H4 (cell line): ENCODE measurements around the gene PIN1. TPM values are rescaled to one million over a fixed set of nuclear protein-coding genes. Genes with fewer than 3 reads are reported as not detected.
"Not testable (repeated sequence)": the region's sequence is repeated elsewhere in the genome, so short reads cannot be mapped to it uniquely, and the experiment has no call there.

Experiments
- DNase-seq: peaks from one replicate; pipeline ENCODE4 v3.0.0-alpha.2; 2015; ENCODE audit warnings: low spot score
- total RNA-seq: library from RNA; depleted of rRNA; stranded (reverse); fragments of >200 nt; shearing (Covaris generic); gene quantifications from 2 replicates; pipeline ENCODE4 v1.2.3, GENCODE V29; 2014; rRNA removed

The PIN1 gene
- 73.2 and 94.3 TPM in 2 replicates for total RNA-seq

DNA sequence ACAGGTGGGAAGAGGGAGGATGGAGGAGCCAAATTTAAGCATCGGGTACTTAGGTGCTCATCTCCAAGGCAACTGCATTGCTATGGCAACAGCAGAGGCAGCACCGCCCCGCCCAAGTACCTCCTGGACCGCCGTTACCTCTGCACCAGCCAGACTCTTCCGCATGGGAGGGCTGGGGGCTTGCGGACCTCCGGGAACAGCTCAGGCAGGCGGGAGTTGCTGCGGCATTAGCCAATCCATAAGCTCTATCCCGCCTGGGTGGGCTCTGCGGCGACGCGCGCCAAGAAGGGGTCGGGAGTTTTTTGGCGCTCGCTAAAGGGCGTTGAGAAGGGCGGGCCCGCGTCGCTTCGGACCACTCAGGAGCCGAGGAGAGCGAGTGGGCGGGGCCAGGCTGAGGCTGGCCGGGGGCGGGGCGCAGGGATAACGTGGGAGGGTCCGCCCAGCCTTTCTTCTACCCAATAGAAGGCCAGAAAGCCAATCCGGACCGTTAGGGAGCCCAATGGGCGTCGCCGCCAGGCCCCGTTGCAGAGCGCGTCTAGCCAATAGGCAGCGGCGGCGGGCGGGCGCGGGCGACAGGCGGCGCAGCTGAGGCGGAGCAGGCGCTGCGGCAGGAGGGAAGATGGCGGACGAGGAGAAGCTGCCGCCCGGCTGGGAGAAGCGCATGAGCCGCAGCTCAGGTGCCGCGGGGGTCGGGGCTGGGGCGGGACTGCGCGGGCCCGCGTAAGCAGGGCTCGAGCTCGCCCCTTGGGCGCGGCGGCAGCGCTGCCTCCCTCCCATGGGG is at the start of gene PIN1:
Gene PIN1, plus strand, starts transcription at position 593 of the 781 bp plus-strand sequence. Its CDS starts 27 bp downstream, at position 620.
- DNase-seq = peak; percentile 96

DNA sequence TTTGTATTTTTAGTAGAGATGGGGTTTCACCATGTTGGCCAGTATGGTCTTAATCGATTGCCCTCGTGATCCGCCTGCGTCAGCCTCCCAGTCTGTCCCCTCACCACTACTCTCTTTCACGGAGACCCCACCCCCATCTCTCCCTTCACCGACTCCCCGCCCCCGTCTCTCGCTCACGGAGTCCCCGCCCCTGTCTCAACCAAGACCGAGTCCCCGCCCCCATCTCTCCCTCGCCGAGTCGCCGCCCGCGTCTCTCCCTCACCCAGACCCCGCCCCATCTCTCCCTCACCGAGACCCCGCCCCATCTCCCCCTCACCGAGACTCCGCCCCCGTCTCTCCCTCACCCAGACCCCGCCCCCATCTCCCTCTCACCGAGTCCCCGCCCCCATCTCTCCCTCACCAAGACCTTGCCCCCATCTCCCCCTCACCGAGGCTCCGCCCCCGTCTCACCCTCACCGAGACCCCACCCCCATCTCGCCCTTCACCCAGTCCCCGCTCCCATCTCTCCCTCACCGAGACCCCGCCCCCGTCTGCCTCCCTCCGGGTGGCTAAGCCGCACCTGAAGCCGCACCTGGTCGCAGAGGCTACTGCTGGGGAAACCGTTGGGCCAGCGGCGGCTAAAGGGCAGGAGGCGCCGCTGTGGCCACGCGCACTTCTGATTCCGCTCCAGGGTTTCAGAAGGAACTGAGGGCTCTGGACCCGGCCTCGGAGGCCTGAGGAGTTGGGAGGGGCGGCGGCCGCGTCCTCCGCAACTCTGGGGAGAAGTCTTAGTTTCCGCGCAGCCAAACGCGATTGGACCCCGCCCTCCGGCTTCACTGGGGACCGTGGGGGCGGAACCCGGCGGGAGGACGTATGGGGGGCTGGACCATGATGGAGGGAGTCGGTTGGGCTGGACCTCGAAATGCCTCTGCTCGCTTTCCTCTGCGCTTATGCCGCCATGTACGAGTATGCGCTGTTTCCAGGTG is 49.5 kb upstream of the PIN1 start:
- DNase-seq = peak; percentile 53

DNA sequence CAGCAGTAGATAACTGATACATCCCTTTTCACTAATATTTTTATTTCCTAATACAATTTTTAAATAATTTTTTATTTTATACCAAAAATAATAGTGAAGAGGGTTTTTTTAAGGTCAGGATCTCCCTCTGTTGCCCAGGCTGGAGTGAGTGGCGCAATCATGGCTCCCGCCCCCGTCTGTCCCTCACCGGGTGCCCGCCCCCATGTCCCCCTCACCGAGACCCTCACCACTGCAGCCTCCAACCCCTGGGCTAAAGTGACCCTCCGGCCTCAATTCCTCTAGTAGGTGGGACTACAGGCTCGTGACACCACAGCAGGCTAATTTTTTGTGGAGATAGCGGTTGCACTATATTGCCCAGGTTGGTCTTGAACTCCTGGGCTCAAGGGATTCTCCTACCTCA is 48.8 kb upstream of the PIN1 start:
- no peak for DNase-seq

DNA sequence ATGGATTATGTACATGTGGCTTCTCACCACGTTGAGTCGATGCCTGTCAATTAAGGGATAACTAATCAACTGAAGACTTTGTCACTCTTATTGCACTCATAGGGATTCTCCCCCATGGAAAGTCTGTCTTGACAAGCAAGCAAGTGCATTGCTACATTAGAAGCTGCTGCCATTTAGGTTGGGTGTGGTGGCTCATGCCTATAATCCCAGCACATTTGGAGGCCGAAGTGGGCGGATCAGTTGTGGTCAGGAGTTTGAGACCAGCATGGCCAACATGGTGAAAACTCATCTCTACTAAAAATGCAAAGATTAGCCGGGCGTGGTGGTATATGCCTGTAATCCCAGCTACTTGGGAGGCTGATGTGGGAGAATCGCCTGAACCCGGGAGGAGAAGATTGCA is 48.3 kb upstream of the PIN1 start:
- DNase-seq = no peak

DNA sequence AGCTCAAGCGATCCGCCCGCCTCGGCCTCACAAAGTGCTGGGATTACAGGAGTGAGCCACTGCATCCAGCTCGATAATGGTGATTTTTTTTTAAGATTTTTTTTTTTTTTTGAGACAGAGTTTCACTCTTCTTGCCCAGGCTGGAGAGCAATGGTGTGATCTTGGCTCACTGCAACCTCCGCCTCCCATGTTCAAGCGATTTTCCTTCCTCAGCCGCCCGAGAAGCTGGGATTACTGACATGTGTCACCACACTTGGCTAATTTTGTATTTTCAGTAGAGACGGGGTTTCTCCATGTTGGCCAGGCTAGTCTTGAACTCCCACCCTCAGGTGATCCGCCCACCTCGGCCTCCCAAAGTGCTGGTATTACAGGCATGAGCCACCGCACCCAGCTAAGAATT is 46.5 kb upstream of the PIN1 start:
- DNase-seq = not testable (repeated sequence)

DNA sequence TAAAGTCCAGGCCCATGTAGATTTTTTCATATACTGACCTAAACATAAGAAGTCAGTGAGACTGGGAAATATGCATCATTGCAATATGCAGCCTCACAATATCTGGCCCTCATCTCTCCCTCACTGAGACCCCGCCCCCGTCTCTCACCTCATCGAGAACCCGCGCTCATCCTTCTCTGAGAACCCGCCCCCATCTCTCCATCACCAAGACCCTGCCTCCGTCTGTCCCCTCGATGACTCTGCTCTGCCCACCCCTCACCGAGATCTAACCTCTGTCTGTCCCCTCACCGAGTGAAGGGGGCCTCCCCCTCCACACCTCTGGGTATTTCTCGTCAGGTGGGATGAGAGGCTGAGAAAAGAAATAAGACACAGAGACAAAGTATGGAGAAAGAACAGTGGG is 46.1 kb upstream of the PIN1 start:
- no peak for DNase-seq

DNA sequence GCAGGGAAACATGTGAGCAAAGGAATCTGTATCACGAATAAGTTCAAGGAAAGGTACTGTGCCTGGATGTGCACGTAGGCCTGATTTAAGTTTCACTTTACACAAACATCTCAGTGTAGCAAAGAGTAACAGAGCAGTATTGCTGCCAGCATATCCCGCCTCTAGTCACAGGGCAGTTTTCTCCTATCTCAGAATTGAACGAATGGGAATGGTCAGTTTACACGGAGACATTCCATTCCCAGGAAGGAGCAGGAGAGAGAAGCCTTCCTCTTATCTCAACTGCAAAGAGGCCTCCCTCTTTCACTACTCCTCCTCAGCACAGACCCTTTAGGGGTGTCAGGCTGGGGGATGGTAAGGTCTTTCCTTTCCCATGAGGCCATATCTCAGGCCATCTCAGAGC is 45.5 kb upstream of the PIN1 start:
- DNase-seq = not testable (repeated sequence)

DNA sequence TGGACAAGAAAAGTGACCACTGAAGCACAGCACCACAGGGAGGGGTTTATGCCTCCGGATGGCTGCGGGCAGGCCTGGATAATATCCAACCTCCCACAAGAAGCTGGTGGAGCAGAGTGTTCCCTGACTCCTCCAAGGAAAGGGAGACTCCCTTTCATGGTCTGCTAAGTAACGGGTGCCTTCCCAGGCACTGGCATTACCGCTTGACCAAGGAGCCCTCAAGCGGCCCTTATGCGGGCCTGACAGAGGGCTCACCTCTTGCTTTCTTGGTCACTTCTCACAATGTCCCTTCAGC is 44.1 kb upstream of the PIN1 start:
- DNase-seq = not testable (repeated sequence)

DNA sequence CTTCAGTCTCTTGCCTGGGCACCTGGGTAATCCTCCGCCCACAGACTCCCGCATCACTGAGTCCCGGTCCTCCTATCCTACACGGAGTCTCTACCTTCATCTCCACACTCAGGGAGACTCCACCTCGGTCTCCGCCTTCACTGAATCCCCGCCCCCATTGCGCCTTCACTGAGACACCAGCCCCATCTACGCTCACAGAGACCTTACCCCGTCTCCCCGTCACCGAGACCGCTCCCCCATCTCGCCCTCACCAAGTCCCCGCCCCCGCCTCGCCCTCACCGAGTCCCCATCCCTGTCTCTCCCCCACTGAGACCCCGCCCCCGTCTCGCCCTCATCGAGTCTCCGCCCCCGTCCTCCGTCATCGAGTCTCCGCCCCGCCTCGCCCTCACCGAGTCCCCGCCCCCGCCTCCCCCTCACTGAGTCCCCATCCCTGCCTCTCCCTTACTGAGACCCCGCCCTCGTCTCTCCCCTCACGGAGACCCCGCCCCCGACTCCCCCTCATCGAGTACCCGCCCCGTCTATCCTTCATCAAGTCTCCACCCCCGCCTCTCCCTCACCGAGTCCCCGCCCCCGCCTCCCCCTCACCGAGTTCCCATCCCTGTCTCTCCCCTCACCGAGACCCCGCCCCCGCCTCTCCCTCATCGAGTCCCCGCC is 43.4 kb upstream of the PIN1 start:
- DNase-seq = peak; percentile 79

DNA sequence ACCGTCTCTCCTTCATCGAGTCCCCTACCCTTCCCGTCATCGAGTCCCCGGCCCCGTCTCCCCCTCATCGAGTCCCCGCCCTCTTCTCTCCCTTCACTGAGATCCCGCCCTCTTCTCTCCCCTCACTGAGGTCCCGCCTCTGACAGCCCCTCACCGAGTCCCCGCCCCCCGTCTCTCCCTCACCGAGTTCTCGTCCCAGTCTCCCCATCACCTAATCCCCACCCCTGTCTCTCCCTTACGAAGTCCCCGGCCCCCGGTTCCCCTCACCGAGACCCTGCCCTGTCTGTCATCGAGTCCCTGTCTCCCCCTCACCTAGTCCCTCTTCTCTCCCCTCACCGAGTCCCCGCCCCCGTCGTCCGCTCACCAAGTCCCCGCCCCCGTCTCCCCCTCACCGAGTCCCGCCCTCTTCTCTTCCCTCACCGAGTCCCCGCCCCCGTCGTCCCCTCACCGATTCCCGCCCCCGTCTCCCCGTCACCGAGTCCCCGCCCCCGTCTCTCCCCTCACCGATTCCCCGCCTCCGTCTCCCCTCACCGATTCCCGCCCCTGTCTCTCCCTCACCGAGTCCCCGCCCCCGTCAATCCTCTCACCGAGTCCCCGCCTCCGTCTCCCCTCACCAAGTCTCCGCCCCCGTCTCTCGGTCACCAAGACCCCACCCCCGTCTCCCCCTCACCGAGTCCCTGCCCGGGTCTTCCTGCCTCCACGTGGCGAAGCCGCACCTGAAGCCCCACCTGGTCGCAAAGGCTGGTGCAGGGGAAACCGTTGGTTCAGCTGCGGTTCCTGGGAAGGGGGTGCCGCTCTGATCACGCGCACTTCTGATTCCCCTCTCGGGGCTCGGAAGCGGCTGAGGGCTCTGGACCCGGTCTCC is 42.7 kb upstream of the PIN1 start:
- DNase-seq = peak; percentile 65

DNA sequence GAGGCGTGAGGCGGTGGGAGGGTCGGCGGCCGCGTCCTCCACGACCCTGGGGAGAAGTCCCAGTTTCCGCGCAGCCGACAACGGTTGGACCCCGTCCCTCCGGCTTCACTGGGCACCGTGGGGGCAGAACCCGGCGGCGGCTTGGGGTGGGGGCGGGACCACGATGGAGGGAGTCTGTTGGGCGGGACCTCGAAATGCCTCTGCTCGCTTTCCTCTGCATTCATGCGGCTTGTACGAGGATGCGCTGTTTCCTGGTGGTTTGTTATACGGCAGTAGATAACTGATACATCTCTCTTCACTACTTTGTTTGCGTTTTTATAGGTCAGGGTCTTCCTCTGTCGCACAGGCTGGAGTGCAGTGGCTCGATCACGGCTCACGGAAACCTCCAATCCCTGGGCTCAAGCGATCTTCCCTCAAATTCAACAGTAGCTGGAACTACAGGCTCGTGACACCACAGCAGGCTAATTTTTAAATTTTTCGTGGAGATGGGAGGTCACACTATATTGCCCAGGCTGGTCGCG is 42.0 kb upstream of the PIN1 start:
- no peak for DNase-seq

DNA sequence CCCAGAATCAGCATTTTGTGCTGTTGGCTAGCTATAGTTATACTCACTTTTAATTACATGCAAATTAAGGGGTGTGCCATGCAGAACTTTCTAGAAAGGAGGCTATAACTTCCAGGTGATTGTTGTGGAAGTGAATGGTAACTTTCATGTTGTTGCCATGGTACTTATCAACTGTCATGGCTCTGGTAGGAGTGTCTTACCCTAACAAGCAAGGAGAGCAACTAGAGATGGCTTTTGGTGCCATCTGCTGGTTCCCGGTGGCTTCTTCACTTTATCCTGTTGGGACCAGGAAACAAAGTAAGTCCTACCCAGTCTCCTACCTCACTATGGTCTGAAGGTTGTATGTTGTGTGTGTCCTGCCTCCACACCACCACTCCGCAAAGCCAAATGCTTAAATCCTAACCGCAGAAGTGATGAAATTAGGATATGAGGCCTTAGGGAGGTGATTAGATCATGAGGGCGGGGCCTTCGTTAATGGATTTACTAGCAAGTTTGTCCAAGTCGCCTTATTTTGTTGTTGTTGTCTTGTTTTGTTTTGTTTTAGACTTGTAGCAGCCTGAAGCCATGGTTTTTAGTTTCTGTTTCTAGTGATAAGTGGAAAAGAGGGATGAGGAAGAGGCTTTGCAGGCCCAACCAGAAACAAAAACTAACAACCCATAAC is 38.9 kb upstream of the PIN1 start:
- peak; percentile 85 for DNase-seq

DNA sequence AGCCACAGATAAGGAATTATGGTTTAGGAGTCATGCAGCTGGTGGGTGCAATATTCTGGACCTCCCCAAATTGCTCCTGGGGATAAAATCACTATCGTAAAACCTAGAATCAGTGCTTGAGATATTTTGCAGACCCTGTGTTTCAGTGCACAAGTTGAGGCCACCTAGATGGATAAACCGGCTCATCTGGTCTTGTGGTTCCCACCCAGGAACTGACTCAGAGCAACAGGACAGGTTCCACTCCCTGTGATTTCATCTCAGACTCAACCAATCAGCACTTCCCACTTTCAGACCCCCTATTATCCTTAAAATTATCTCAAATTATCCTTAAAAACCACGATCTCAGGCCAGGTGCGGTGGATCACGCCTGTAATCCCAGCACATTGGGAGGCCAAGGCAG is 37.2 kb upstream of the PIN1 start:
- no peak for DNase-seq

DNA sequence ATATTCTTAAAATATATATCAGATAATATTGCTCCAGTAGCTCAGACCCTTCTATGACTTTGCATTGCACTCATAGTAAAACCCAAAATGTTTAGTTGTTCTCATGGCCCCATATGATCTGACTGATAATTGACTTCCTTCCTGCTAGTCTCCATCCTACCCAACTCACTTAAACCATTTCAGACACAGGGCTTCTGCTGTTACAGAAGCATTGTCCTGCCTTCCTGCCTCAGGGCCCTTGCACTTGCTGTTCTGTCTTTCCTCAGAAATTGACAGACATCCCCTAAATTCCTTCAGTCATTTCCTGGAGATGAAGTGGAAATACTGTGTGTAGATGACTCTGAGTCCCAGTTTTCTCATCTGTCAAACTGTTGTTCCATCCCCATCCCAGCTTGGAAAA is 36.0 kb upstream of the PIN1 start:
- no peak for DNase-seq

DNA sequence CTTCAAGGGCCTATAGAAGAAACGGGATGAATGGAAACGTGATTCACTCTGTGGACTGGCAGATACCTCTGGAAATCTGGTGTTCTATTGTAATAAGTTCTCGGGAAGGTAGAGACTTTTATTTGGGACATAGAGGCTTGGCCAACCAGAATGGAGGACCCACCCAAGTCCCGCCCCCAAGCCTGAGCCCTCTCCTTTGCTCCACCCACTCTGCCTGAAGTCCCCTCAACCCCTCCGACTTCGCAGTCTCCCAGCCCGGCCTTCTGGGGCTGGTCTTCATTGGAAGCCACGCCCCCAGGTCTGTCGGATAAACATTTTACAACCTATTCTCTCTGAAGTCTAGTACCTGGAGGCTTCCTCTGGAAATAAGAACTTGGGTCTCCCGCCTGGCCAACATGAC is 33.1 kb upstream of the PIN1 start:
- DNase-seq = no peak

DNA sequence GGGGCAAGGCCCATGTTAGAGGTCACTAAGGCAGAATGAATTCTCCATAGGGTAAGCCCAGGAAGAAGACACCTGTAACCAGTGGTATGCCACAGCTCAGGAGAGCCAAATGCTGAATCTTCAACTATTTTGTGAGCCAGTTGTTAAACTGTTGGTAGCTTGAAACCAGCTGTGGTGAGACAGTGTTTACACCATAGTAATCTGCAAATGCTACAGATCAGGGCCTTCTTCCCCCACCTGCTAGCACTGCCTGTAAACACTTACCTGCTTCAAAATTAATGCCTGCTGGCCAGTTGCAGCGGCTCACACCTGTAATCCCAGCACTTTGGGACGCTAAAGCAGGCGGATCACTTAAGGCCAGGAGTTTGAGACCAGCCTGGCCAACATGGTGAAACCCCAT is 28.3 kb upstream of the PIN1 start:
- no peak for DNase-seq

DNA sequence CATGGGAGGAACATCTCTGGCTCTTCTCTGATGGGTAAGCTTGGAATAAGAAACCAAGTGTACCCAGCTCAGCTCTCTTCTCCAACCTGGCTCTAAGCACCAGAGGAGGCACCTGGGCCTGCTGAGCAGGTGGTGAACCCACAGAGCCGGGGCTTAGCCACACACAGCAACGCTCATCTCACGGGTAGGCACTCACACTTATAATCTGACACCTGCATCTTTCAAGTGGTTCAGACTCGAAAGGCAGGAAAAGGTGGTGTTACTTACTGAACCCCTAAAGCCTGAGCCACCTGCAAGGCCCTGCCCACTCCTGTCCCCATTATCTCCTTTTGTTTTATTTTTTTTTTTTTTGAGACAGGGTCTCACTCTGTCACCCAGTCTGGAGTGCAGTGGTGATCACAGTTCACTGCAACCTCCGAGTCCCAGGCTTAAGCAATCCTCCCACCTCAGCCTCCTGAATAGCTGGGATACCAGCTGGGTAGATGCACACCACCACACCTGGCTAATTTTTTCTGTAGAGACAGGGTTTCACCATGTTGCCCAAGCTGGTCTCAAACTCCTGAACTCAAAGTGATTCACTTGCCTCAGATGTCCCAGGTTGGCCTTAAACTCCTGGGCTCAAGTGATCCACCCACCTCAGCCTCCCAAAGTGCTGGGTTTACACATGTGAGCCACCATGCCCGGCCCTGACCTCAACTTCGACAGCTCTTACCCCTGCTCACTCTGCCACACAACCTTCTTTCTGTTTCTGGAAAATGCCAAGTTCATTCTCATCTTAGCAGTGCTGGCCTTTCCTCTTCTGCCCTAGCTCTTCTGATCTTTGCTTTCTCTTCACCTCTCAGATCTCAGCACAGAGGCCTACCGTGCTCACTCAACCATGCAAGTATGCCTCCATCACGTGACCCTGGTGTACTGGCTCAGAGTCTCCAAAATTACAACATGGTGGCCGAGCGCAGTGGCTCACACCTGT is 26.0 kb upstream of the PIN1 start:
- no peak for DNase-seq

DNA sequence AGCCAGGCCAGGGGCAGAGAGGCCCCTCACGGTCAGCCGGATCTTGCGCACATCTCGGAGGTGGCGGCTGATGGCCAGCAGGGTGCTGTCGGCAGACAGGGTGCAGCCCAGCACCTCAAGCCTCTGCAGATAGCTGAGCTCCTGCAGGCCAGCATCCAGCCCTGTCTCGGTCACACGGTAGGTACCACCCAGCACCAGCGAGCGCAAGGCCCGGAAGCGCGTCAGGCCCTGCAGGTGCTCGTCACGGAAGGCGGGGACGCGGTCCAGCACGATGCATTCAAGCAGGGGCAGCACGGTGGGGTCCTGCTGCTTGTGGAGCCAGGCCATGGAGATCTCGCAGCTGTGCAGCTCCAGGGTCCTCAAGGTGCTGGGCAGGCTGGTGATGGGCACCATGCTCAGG is 24.0 kb upstream of the PIN1 start:
- no peak for DNase-seq

DNA sequence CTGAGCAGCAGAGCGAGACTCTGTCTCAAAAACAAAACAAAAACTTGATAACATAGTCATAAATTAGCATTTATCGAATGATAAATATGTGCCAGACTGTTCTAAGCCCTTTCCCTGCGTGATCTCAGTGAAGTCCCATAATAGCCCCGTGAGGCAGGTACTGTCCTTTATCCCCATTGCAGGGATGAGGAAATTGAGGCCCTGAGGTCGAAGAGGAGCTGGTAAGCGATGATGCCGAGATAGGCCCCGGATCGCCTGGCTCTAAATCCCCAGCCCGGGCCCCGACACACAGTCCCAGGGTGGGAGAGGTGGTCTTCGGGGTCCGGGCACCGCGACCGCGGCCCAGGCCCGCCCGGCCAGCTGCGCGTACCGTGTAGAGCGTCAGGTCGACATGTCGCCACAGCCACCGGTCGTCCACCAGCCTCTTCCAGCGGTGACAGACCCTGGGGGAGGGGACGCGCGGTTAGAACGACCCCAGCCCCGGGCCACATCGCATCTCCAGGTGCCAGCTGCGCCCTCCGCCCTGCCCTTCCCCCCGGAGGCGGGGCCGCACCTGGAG is 16.9 kb upstream of the PIN1 start:
- DNase-seq = no peak
